ENCODE results near the gene MRPL1.
"Not testable (repeated sequence)": the region's sequence is repeated elsewhere in the genome, so short reads cannot be mapped to it uniquely, and the experiment has no call there.

MRPL1 gene

GRCh38 chr4:77920371-77920770, 57.7 kb downstream of the MRPL1 start:
- no peak for DNase-seq

- no peak for DNase-seq
These were observed 59.1 kb downstream of the MRPL1 start for GRCh38 chr4:77921701-77922100.

GRCh38 chr4:77922158-77923094, 59.8 kb downstream of the MRPL1 start:
- no peak for DNase-seq

GRCh38 chr4:77927991-77928925, 65.6 kb downstream of the MRPL1 start:
- DNase-seq: peak; percentile 14 to 67 (median 63)

GRCh38 chr4:77930154-77930639, 67.6 kb downstream of the MRPL1 start:
- DNase-seq: peak in 2 of 3 experiments; percentile 11 to 32

- no peak for DNase-seq
These were observed 68.2 kb downstream of the MRPL1 start for GRCh38 chr4:77930876-77931275.

GRCh38 chr4:77931452-77932135, 69.0 kb downstream of the MRPL1 start:
- no peak for DNase-seq

DNA sequence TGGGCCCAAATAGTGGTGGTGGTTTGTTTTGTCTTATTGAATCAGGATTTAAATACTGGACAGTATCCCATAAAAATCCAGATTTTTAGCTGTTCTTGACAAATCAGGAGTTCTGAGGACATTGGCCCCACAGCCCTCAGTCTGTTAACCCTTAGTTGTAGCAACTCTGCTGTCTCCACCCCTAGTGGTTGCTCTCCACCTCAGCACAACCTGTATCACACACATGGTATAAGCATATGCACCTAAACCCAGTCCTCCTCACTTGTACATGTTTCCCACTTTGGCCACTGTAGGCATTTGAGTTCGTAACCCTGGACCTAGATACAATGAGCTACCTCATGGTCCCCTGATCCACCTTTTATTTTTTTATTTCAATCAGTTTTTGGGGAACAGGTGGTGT, 75.9 kb downstream of the MRPL1 start:
- DNase-seq: no peak

- not testable (repeated sequence) for DNase-seq
These were observed 83.3 kb downstream of the MRPL1 start for GRCh38 chr4:77945929-77946328.

- no peak for DNase-seq
These were observed 87.6 kb downstream of the MRPL1 start for GRCh38 chr4:77950203-77950602.

DNA sequence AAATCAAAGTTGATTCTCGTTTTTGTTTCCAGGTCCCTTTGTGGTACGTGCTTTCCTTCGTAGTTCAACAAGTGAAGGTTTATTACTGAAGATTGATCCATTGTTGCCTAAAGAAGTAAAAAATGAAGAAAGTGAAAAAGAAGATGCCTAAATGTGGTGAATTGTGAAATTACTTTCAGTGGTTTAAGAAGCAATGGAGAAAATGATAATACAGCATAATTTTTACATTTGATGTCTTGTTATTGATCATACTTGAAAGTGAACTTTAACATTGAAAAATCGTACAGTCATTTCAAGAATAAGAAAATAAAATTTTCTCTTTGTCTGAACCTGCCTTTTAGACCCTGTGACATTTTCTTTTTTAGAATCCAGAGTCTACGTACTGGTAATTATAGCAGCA, 89.8 kb downstream of the MRPL1 start:
- no peak for DNase-seq

DNA sequence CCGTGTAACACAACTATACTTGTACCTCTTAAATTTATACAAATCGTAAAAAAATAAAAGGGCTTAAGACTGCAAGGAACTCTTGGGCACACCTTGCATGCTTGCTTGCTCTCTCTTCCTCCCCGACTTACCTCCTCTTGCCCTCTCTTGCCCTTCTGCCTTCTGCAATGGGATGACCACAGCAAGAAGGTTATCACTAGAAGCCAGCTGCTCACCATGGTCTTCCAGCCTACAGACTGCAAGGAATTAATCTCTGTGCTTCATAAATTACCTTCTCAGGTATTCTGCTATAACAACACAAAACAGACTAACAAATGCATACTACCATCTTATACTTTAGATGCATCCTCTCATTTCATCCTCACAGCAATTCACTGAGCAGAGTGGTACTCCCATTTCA, 92.1 kb downstream of the MRPL1 start:
- no peak for DNase-seq

- no peak for DNase-seq
These were observed 94.3 kb downstream of the MRPL1 start for GRCh38 chr4:77956917-77957316.

DNA sequence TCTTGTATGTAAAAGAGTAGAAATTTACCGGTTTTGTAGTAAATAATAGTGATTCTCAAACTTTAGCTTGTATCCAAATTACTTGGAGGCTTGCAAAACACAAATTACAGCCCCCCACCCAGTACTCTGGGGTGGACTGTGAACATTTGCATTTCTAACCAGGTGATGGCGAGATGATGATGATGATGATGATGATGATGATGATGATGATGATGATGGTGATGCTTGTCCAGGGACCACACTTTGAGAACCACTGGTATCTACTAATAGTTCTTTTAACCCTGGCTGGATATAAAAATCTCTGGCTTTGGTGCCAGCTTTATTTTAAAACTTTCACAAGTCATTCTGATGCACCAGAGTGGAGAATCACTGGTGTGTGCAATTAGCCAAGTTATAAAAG, 96.3 kb downstream of the MRPL1 start:
- DNase-seq: no peak

- peak; percentile 35 to 85 (median 80) for DNase-seq
These were observed 97.1 kb downstream of the MRPL1 start for GRCh38 chr4:77959566-77960338.

- no peak for DNase-seq
These were observed 97.7 kb downstream of the MRPL1 start for GRCh38 chr4:77960367-77960766.

GRCh38 chr4:77963004-77963403, 100.4 kb downstream of the MRPL1 start:
- no peak for DNase-seq

- not testable (repeated sequence) for DNase-seq
These were observed 111.0 kb downstream of the MRPL1 start for GRCh38 chr4:77973657-77974056.

DNA sequence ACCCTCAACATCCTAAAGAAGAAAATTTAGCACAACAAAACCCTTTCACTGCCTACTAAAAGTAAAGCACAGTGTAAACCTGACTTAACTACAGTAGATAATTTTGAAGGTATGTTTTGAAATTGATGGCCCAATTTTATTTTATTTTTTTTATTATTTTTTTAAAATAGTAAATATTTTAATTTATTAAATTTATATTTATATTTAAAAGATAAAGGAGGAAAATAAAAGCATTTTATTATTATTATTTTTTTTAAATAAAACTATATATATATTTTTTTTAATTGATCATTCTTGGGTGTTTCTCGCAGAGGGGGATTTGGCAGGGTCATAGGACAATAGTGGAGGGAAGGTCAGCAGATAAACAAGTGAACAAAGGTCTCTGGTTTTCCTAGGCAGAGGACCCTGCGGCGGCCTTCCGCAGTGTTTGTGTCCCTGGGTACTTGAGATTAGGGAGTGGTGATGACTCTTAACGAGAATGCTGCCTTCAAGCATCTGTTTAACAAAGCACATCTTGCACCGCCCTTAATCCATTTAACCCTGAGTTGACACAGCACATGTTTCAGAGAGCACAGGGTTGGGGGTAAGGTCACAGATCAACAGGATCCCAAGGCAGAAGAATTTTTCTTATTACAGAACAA, 120.4 kb downstream of the MRPL1 start:
- peak in 1 of 3 experiments; percentile 59 for DNase-seq

DNA sequence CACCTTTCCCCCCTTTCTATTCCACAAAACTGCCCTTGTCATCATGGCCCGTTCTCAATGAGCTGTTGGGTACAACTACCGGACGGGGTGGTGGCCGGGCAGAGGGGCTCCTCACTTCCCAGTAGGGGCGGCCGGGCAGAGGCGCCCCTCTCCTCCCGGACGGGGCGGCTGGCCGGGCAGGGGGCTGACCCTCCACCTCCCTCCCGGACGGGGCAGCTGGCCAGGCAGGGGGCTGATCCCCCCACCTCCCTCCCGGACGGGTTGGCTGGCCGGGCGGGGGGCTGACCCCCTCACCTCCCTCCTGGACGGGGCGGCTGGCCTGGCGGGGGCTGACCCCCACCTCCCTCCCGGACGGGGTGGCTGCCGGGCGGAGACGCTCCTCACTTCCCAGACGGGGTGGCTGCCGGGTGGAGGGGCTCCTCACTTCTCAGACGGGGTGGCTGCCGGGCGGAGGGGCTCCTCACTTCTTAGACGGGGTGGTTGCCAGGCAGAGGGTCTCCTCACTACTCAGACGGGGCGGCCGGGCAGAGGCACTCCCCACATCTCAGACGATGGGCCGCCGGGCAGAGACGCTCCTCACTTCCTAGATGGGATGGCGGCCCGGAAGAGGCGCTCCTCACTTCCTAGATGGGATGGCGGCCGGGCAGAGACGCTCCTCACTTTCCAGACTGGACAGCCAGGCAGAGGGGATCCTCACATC, 121.1 kb downstream of the MRPL1 start:
- DNase-seq: not testable (repeated sequence)

DNA sequence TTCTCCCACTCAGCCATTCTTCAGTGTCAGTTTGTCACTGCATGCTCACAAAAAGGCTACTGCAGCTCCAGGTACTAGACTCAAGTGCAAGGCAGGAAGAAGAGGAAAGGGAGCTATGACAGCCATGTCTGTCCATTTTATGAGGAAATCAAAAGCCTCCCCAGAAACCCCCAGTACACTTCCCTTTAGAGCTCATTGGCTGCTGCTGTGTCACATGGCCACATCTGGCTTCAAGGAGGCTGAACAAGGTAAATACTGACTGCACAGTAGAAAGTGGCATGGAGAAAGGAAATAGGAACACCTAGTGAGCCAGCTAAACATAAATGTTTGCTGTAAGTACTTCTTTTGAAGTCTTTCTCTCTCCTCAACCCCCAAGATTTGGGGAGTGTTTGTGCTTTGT, 127.3 kb downstream of the MRPL1 start:
- DNase-seq: no peak
